ENCODE data around the gene FOXJ3.

The FOXJ3 gene

DNA sequence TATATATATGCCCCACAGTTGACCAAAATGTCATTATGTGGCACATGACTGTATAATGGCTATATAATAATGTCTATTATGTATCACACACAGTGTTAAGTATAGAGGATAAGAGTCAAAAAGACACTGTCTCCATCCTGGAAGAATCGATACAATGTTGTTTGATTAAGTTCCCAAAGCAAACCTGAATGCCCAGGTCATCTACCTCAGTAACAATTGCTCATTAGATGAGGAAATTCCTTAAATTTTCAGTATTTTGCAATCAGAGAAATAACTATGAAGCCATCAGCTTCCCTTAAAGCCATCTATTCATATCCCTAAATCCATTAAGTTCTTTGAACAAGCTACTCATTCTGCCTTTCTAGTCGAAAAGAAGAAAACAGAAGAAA lies 10.0 kb downstream of the FOXJ3 start:
- Histone ChIP-seq H3K9me3 (ENCODE audit: severe bottlenecking) (no peaks in the 10 kb centered on the region), H3K27ac (no peak overlapping the region), H3K4me3 (ENCODE audit: low read depth, low read length) (no peak overlapping the region), H3K27me3 (ENCODE audit: insufficient read depth, low read depth, severe bottlenecking) (no peaks in the 10 kb centered on the region), H3K36me3 (peaks cover 8% of the 10 kb centered on the region)
- no peak for DNase-seq
- TF ChIP-seq, protein P1, sequence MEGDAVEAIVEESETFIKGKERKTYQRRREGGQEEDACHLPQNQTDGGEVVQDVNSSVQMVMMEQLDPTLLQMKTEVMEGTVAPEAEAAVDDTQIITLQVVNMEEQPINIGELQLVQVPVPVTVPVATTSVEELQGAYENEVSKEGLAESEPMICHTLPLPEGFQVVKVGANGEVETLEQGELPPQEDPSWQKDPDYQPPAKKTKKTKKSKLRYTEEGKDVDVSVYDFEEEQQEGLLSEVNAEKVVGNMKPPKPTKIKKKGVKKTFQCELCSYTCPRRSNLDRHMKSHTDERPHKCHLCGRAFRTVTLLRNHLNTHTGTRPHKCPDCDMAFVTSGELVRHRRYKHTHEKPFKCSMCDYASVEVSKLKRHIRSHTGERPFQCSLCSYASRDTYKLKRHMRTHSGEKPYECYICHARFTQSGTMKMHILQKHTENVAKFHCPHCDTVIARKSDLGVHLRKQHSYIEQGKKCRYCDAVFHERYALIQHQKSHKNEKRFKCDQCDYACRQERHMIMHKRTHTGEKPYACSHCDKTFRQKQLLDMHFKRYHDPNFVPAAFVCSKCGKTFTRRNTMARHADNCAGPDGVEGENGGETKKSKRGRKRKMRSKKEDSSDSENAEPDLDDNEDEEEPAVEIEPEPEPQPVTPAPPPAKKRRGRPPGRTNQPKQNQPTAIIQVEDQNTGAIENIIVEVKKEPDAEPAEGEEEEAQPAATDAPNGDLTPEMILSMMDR (IDR thresholded peaks at IDR 0.05; ENCODE audit: low read depth, low read length), result no peak

DNA sequence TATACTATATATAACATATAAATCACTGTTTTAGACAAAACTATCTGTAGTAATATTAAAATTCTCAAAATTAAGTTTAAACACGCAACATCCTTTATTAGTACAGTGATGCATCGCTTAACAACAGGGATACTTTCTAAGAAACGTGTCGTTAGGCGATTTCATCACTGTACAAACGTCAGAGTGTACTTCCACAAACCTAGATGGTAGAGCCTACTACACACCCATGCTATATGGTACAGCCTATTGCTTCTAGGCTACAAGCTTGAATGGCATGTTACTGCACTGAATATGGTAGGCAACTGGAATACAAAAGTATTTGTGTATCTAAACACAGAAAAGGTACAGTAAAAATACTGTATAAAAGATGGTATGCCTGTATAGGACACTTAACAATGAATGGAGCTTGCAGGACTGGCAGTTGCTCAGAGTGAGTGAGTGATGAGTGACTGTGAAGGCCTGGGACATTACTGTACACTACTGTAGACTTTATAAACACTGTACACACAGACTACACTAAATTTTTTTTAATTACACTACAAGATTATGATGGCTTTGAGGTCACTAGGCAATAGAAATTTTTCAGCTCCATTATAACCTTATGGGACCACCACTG lies 10.5 kb downstream of the FOXJ3 start:
- H3K27ac ChIP-seq, result no peak overlapping the region
- DNase-seq, result no peak
- TF ChIP-seq, protein P1 (IDR thresholded peaks at IDR 0.05; ENCODE audit: low read depth, low read length), result no peak
- H3K36me3 ChIP-seq, result peaks cover 8% of the 10 kb centered on the region
- H3K4me3 ChIP-seq (ENCODE audit: low read depth, low read length), result no peak overlapping the region
- H3K9me3 ChIP-seq (ENCODE audit: severe bottlenecking), result no peaks in the 10 kb centered on the region
- no peaks in the 10 kb centered on the region for H3K27me3 ChIP-seq (ENCODE audit: insufficient read depth, low read depth, severe bottlenecking)

GRCh38 chr1:42323551-42323950 lies 11.5 kb downstream of the FOXJ3 start:
- Histone ChIP-seq H3K27me3 (ENCODE audit: insufficient read depth, low read depth, severe bottlenecking) (no peaks in the 10 kb centered on the region), H3K36me3 (peaks cover 8% of the 10 kb centered on the region), H3K4me3 (ENCODE audit: low read depth, low read length) (no peak overlapping the region), H3K9me3 (ENCODE audit: severe bottlenecking) (no peaks in the 10 kb centered on the region), H3K27ac (no peak overlapping the region)
- DNase-seq, result no peak
- TF ChIP-seq, protein P1 (IDR thresholded peaks at IDR 0.05; ENCODE audit: low read depth, low read length), result no peak

DNA sequence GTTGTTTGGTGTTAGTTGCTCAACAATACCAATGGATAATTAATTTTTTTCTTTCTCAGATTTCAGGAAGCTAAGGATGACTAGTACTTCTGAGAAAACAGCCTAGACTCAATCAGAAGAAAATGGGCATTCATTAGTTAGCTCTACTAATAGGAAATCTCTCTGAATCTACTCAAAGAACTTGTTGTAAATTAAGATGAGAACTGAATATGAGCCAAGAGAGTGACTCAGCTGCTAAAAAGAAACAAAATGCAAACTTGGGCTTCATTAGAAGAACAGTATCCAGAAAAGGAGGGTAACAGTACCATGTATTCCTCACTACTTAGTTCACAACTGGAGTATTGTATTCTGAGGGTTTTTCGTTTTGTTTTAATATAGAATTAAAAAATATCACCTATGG lies 12.5 kb downstream of the FOXJ3 start:
- H3K27ac ChIP-seq, result no peak overlapping the region
- H3K36me3 ChIP-seq, result peaks cover 8% of the 10 kb centered on the region
- DNase-seq, result no peak
- no peaks in the 10 kb centered on the region for H3K9me3 ChIP-seq (ENCODE audit: severe bottlenecking)
- TF ChIP-seq, protein P1 (IDR thresholded peaks at IDR 0.05; ENCODE audit: low read depth, low read length), result no peak
- no peak overlapping the region for H3K4me3 ChIP-seq (ENCODE audit: low read depth, low read length)
- no peaks in the 10 kb centered on the region for H3K27me3 ChIP-seq (ENCODE audit: insufficient read depth, low read depth, severe bottlenecking)

GRCh38 chr1:42321731-42322130 lies 13.3 kb downstream of the FOXJ3 start:
- H3K27ac ChIP-seq, result no peak overlapping the region
- H3K4me3 ChIP-seq (ENCODE audit: low read depth, low read length), result no peak overlapping the region
- peaks cover 8% of the 10 kb centered on the region for H3K36me3 ChIP-seq
- TF ChIP-seq, protein P1 (IDR thresholded peaks at IDR 0.05; ENCODE audit: low read depth, low read length), result no peak
- H3K9me3 ChIP-seq (ENCODE audit: severe bottlenecking), result no peaks in the 10 kb centered on the region
- no peak for DNase-seq
- no peaks in the 10 kb centered on the region for H3K27me3 ChIP-seq (ENCODE audit: insufficient read depth, low read depth, severe bottlenecking)

DNA sequence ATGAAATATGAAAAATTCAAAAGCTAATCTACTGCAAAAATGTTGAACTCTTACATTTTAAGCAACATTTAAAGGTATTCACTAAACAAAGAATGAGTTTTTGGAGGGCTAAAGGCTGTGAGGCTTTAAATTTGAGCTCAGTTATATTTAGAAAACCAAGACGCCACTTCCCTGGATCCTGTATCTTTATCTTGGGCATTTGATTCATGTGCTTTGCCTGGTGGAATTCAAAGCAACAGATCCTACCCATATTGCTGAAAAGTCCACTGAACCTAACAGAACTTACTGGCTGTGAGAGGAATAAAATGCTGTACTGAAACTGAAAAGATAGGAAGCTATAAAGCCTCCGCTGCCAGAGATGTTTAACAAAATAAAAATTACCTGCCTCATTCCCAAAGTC lies 14.3 kb downstream of the FOXJ3 start:
- Histone ChIP-seq H3K9me3 (ENCODE audit: severe bottlenecking) (no peaks in the 10 kb centered on the region), H3K27me3 (ENCODE audit: insufficient read depth, low read depth, severe bottlenecking) (no peaks in the 10 kb centered on the region), H3K4me3 (ENCODE audit: low read depth, low read length) (no peak overlapping the region), H3K36me3 (peaks cover 8% of the 10 kb centered on the region), H3K27ac (no peak overlapping the region)
- TF ChIP-seq, protein P1 (IDR thresholded peaks at IDR 0.05; ENCODE audit: low read depth, low read length), result no peak
- no peak for DNase-seq

All from WERI-Rb-1 (cell line).